ENCODE measurements around the gene TSPEAR.

- TF ChIP-seq CTCF (IDR thresholded peaks at IDR 0.05; ENCODE audit: insufficient read depth, low read length, poor library complexity, severe bottlenecking) (no peak), EZH2phosphoT487 (conservative IDR thresholded peaks at IDR 0.05; ENCODE audit: low read length) (no peak)
Measured at GRCh38 chr21:44706706-44707581, 4.4 kb downstream of the TSPEAR start.

All from SU-DHL-6 (cell line).